Activated CD8-positive, alpha-beta memory T cell treated with anti-CD3 and anti-CD28 coated beads for 24 hours (primary cell): ENCODE results near the gene PRRC2B.
A peak's percentile ranks its signal among the peaks of the same experiment; 100 is the strongest.
"Not testable (repeated sequence)": the region's sequence is repeated elsewhere in the genome, so short reads cannot be mapped to it uniquely, and the experiment has no call there.

Experiments
- DNase-seq: peaks from one replicate; pipeline ENCODE4 v3.0.0-alpha.2; 2020

The PRRC2B gene

DNA sequence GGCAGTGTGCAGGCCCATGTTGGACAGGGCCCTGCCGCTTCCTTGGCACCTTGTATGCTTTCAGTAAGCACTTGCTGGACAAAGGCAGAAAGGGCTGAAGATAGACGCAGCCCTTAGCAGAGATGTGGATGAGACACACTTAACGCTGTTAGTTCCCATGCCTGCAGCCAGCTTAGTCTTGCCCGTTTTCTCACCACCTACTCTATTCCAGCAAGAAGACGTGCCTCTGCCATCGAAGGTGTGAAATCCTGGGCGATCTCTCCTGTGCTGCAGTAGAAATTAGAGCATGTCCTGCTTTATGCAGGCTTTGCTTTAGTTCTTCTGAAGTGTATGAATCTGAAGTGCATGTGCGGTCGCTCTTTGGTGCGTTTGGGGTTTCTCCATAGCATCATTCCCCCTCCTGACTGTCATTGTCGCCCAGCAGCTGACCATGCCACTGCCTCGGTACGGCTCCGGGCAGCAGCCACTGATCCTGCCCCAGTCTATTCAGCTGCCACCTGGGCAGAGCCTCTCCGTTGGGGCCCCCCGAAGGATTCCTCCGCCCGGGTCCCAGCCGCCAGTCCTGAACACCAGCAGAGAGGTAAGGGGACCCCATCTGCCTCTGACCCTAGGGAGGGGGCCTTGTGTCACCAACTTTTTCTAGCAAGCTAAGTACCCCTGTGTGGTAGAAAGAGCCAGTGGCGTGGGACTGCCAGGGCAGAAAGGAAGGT is 97.3 kb downstream of the PRRC2B start:
- no peak for DNase-seq

DNA sequence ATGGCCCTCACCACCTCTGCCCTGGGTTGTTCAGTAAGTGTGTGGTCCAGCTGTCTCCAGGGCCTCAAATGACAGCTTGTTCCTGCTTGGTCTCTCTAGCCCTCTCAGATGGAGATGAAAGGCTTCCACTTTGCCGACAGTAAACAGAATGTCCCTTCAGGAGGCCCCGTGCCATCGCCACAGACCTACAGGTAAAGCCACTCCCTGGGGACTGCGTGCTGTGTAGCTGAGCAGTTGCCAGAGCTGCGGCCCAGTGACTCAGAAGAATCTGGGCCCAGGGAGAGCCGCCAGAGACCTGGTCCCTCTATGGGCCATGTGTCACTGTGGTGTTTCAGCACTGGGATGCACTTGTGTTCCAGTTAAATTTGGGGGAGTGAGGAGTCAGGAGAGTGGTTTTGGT is 98.2 kb downstream of the PRRC2B start:
- DNase-seq = no peak

DNA sequence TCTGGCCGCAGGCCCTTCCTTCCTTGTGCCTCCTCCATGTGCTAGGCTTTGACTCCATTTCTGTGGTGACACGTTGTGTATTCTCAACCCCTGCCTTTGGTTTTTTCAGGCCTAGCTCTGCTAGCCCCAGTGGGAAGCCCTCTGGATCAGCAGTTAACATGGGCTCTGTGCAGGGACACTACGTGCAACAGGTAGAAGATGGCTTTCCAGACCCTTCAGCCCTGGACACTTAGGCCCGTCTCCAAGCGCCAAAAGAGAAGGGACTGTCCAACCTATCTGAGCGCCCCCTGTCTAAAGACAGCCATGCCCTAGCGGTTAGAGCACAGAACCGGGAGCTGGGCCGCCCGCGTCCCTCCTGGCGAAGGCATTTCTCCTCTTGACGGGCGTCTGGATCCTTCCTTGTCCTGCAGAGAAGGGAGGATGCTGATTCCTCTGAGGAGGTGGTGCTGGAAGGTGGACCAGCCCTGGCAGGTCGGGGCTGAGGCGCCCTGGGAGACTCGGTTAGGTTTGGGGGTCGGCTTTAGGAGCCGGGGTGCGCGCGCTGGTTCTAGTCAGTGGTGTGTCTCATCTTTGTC is 100.5 kb downstream of the PRRC2B start:
- no peak for DNase-seq

- no peak for DNase-seq
Observed at GRCh38 chr9:131495785-131496184, 101.9 kb downstream of the PRRC2B start.

DNA sequence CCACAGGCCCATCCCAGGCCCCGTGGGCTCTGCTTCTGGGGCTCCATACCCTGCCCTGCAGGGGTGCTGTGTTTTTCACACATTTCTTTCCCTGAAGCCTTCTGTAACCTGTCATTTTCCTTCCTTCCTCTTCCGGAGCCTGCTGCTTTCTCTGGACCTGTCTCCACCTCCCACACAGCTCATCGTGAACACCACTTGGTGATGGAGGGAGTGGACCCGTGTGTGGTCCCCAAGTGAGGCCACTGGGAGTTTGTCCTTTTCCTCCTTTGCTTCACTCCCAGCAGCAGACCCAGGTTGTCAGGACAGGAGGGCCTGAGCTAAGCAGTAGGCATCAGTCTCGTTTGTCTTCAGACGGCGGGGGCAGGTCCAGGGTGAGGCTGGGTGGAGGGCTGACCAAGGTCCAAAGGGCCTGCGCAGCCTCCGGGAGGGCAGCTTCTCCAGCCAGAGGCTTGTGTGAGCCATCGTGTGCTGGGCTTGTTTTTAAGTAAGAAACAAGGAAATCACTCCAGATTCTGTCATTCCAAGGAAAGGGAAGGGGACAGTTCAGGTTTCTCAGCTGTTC is 103.0 kb downstream of the PRRC2B start:
- no peak for DNase-seq

DNA sequence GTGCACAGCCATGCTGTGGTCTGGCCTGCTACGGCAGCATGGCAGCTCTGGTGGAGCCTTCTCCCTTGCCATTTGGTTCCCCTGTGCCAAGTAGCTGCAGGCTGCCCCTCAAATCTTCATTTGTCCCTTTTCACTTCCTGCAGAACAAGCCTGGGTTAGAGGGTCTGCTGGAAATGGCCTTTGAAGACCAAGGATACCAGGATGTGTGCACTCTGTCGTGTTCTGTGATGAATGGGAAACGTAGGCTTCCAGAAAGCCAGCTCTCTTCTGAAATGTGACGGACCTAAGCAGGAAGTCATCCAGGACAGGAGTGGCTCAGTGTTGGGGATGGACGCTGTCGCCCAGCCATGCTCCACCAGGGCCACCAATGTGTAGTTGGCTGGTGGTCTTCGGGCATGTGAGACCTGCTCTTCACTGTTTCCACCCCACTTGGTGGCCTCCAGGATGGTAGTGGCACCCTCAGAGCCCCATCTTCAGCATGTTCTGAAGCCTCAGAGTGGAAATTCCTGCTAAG is 105.4 kb downstream of the PRRC2B start:
- DNase-seq = no peak

- peak; percentile 80 for DNase-seq
Observed at GRCh38 chr9:131500377-131500776, 106.5 kb downstream of the PRRC2B start.

DNA sequence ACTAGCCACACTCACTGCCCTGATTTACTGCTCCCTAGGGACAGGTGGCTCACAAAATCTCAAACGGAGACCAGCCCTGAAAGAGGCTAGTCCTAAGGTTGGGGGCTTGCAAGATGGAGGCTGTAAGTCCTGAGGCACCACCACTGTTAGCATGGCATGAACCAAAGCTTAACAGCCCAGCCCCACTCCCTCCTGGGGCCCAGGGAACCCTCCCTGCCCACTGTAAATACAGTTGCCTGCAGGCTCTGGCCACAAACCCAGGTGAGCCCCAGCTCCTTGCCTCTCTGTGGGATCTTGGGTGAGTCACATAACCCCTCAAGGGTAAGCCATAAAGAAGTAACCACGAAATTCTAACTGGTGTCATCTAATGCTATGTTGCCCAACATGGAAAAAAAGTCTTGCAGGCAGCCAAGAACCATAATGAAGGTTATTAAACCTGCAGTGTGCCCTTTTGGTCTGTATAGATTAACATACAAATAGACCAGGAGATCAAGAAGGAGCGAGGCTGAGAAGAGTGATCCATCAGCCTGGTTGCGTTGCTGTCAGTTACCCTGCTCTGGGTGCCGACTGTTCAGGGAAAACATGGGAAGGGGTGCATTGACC is 107.2 kb downstream of the PRRC2B start:
- DNase-seq = peak; percentile 75

GRCh38 chr9:131502781-131503625 is 109.1 kb downstream of the PRRC2B start, which contains the start of gene POMT1:
Gene POMT1, plus strand, starts transcription at chr9:131502918. Its CDS starts 1,301 bp downstream, at chr9:131504219.
- peak; percentile 95 for DNase-seq

- DNase-seq = peak; percentile 78
Observed at GRCh38 chr9:131503626-131504465, 110.0 kb downstream of the PRRC2B start.

- no peak for DNase-seq
Observed at GRCh38 chr9:131505012-131505411, 111.1 kb downstream of the PRRC2B start.

GRCh38 chr9:131511416-131511815 is 117.5 kb downstream of the PRRC2B start:
- no peak for DNase-seq

DNA sequence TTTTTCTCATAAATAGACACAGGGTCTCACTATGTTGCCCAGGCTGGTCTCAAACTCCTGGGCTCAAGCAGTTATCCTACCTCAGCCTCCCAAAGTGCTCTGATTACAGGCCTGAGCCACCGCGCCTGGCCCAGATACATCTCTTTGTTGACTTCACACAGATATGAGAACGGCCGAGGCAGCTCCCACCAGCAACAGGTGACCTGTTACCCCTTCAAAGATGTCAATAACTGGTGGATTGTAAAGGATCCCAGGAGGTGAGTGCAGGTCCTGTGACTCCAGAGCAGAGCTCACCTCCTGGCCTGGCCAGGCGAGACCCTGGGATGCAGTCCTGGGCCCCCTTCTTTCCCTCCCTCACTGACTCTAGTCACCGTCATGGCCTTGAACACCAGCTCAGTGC is 118.0 kb downstream of the PRRC2B start:
- no peak for DNase-seq

- no peak for DNase-seq
Observed at GRCh38 chr9:131513177-131513576, 119.3 kb downstream of the PRRC2B start.

GRCh38 chr9:131515559-131516031 is 121.7 kb downstream of the PRRC2B start:
- DNase-seq = not testable (repeated sequence)

GRCh38 chr9:131516100-131516499 is 122.2 kb downstream of the PRRC2B start:
- no peak for DNase-seq

DNA sequence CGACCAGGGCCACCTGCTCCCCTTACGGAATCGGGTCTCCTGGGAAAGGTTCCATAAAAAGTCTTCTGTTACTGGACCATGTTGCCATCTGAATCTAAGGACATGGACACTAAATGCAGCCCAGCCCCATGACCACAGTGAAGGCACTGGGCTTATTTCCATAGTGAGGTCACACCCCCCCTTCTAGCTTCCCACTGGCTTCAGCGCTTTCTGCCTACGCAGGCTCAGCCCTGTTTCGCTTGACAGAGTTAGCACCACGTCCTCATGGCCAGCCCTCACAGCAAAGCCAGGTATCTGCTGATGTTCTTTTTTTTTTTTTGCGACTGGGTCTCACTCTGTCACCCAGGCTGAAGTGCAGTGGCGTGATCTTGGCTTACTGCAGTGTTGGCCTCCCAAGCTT is 123.0 kb downstream of the PRRC2B start:
- no peak for DNase-seq

GRCh38 chr9:131517761-131518190 is 123.9 kb downstream of the PRRC2B start:
- DNase-seq = no peak

- DNase-seq = no peak
Observed at GRCh38 chr9:131518553-131518952, 124.7 kb downstream of the PRRC2B start.

DNA sequence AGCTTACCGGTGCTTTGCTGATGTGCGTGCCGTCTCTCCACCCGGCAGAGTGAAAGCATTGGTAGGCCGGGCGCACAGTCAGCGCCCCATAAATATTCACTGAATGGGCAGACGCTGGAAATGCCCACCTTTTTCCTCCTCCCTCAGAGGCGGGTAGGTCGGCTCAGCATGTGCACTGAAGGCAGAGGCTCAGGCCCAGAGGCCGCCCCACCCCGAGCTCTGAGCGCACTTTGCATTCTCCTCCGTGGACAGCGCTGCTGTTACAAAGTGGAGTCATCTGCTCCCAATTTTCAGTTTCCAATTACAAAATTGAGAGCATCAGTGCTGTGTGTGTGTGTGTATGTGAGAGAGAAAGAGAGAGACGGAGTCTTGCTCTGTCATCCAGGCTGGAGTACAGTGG is 126.6 kb downstream of the PRRC2B start:
- no peak for DNase-seq

DNA sequence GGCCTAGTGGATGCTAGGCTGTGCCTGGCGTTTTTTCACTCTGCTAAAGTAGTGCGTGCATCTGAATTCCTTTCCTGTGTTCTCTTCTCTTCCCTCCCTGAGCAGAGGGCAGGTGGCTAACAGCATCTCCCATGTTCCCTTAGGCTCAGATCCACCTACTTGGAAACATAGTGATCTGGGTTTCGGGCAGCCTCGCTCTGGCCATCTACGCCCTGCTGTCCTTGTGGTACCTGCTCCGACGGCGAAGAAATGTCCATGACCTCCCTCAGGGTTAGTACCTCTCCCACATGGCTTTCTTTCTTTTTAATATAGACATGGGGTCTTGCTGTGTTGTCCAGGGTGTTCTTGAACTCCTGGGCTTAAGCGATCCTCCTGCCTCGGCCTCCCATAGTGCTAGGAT is 127.3 kb downstream of the PRRC2B start:
- DNase-seq = no peak

GRCh38 chr9:131521822-131522221 is 127.9 kb downstream of the PRRC2B start:
- DNase-seq = no peak
